K562 treated with DMSO at 1 percent for 4 hours (cell line): ENCODE measurements around the gene TNS3. TPM values are rescaled to one million over a fixed set of nuclear protein-coding genes. Genes with fewer than 3 reads are reported as not detected.

Experiments used
- total RNA-seq: library from RNA; unstranded; fragments of 300-600 nt; gene quantifications from 2 replicates; pipeline ENCODE4 v1.2.3, GENCODE V29; 2022; ENCODE audit not compliant: insufficient read depth

TNS3 gene
- 0.26 TPM in 1 of 2 replicates, not detected in the other for total RNA-seq

GRCh38 chr7:47581804-47582763 lies at the start of gene TNS3:
TNS3 (minus strand) TSS chr7:47582111; CDS start chr7:47439636, 142,475 bp downstream.

